CD4-positive, alpha-beta T cell treated with Interleukin-10 for 1 hour (primary cell): Measurements from ENCODE around the gene TXNDC12.

Source experiments
- DNase-seq: peaks from one replicate; pipeline ENCODE4 v3.0.0-alpha.2; 2020

TXNDC12 gene

DNA sequence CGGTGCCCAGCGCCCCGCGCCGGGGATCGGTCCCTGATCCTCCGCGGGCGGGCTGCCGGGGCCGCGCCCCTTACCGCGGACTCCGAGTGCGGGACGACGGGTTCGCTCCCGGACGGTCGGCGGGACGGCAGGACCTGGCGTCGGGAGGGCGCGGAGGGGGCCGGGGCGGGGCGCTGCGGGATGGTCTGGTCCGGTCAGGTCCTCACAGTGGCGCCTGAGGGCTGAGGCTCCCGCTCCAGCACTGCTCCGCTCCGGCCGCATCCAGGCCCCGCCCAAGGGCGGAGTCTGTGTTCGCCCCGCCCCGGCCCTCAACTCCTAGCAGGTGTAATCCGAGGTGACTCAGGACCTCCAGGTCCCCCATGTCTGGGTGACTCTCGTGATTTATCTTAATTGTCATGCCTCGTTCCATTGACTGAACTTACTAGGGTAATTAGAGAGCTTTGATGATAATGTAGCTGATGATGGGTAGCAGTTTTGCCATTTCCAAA is 64.5 kb downstream of the TXNDC12 start, which contains the start of gene RAB3B:
Gene RAB3B, minus strand, starts transcription at position 223 of the 488 bp plus-strand sequence. CDS start 13,583 bp downstream, outside the sequence.
- DNase-seq, result peak; percentile 72

DNA sequence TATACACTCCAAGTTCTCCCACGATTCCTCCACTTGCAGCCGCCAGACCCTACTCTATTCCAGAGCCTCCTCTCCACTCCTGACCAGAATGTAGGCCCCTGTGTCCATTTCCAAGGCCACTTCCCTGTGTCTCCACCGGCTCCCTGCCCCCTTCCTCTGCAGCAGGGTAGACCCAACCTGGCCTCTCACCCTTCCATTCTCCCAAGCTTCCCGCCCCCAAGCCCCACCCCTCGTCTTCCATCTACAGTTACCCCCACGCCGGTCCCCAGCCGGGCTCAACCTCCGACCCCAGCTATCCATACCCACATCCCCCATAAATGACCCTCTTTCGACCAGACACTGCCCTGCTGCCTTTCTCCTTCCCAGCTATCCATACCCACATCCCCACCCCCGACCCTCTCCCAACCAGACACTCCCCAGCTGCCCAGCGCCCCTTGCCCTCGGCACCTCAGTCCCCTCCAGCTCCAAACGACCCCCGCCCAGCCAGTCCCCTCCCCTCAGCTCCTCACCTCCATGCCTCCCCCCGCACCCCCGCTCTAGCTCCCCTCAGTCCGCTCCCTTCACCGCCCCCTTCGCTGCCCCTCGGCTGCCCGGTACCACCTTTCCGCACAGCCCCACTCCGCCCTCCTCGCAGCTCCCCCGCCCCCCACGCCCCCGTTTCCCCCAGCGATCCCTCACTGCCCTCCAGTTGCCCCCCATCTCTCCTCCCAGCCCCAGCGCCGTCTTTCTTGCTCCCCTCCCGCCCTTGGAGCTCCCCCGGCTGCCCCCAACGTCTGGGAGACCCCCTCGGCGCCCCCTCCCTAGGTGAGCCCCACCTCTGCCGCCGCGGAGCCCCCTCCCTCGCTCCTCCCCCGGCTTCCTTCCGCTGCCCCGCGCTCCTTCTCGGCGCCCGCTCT is 65.2 kb downstream of the TXNDC12 start:
- no peak for DNase-seq

DNA sequence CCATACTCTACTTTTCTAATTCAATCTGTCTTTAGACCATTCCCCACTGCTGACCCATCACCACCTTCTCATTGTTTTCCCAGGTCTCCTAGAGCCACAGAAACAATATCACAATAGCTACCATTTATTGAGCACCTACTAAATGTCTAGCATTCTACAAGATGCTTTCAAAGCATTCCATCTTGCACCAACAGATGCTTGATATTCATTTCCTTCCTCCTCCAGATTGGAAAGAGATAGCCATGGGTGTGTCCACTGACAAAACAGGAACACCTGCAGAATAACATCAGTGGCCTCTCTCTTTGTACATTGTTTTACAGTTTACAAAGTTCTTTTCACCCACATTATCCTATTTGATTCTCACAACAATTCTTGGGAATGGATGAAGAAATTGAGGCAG is 66.7 kb downstream of the TXNDC12 start:
- DNase-seq, result no peak

DNA sequence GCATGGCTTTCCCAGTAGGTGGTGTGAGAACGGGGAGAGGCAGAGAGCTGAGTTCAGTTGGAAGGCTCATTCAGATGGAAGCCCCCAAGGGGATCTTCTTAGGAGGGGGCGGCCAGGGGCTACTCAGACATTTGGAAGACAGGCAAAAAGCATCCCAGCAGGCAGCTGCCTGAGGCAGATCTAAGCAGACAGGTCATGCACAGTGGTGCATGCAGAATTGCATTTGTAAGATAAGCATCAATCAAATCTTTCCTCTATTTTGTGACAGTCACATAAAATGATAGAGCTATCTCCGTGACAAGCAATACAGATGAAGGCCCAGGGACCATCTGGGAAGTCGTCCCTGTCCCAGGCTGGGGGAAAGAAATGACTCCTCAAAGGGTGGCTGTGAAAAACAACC is 68.3 kb downstream of the TXNDC12 start:
- DNase-seq, result no peak

DNA sequence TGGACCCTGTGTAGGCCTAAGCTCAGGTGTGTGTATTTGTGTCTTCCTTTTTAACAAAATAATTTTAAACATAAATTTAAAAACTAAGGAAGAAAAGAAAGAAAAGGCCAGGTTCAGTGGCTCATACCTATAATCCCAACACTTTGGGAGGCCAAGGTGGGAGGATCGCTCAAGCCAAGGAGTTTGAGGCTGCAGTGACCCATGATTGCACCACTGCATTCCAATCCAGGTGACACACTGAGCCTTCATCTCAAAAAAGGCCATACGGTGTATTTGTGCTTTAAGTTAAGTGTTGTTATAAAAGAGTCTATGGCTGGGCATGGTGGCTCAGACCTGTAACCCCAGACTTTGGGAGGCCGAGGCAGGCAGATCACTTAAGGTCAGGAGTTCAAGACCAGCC is 72.8 kb downstream of the TXNDC12 start:
- no peak for DNase-seq

DNA sequence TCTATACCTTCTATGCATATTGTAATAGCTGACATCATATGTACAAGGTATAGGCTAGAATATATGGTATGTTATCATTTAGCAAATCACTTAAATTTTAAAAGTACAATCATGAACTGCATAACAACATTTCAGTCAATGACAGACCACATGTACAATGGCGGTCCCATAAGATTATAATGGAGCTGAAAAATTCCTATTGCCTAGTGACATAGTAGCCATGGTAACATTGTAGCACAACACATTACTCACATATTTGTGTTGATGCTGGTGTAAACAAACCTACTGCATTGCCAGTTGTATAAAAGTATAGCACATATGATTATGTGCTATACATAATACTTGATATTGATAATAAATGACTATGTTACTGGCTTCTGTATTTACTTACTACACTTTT is 73.4 kb downstream of the TXNDC12 start:
- no peak for DNase-seq

DNA sequence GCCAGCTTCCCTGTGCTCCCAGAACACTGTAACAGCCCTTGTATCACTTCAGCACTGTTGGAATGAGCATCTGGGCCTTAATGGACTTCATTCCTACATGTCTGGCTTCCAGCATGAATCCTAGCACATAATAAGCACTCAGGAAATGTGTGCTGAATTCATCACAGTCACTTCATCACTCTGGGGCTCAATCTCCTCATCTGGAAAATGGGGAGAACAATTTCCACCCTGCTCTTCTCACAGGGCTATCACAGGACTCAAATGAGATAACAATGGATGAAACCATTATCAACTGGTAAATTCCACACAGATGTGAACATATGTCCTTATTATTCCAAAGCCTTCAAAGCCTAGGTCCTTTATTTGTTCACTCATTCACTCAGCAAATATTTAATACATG is 76.9 kb downstream of the TXNDC12 start:
- no peak for DNase-seq

DNA sequence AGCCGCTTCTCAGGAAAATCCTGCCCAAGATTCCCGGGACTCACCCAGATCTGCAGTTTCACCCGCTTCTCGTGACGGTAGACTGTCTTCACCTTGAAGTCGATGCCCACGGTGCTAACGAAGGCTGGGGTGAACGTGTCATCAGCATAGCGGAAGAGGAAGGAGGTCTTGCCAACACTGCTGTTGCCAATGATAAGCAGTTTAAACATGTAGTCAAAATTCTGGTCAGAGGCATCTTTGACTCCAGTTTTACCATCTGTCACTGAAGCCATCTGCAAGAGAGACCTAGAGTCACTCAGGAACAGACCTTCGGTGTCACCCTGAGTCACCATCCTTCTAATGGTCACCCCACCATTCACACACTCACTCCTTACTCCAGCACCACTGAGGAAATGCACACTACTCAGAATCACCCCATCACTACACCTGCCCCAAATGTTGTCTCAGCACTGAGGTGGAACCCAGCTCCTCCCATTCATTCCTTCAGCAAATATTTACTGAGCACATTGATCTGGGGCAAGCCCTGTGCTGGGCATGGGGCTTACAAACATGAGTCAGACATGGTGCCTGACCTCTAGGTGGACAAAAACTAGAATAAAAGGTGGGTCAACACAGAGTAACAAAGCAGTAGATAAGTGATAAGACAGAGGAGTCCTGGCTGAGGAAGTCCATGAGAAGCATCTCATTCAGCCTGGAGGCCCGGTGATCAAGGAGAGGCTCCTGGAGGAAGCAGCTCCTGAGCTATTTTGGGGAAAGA is 78.0 kb downstream of the TXNDC12 start:
- no peak for DNase-seq

DNA sequence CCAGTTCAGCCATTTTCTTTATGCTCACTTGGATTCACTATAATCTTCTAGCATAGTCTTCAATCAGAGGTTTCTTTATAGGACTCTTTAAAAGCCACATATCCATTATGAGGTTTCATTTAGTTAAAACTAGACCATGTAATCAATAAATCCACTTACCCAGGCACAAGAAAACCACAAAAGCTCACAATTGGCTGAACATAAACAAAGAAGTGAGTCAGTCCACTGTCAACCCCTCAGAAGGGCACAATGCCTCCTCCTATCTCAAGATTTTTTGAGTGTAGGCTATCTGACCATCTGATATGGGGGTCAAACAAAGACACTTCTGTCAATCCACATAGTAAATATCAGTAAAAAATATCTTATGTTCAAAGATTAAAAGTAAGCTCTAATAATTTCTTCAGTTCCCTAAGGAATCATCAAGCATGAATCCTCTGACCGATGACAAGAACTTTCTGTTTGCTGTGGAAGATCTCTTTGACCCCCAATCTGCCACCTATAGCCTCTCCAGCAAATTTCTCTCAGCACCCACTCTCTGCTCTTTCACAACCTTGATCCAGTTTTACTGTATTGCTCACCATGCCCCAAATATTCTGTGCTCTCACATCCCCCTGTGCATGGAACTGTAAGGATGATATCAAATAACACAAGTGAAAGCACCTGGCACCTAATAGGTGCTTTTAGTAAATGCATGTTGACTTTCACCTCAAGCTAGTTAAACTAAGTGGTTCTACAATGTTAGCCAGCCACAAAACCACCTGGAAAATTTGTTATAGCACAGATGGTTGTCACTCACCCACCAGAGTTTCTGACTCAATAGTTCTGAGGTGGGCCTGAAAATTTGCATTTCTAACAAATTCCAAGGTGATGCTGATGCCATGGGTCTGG is 81.2 kb downstream of the TXNDC12 start:
- no peak for DNase-seq
